ENCODE results near the gene TBXA2R.
"Not testable (repeated sequence)": the region's sequence is repeated elsewhere in the genome, so short reads cannot be mapped to it uniquely, and the experiment has no call there.

The TBXA2R gene

GRCh38 chr19:3638208-3639193 is 31.8 kb upstream of the TBXA2R start:
- no peak for DNase-seq

- DNase-seq = no peak
Observed at GRCh38 chr19:3637621-3638020, 30.9 kb upstream of the TBXA2R start.

- DNase-seq = no peak
Observed at GRCh38 chr19:3636962-3637361, 30.3 kb upstream of the TBXA2R start.

- no peak for DNase-seq
Observed at GRCh38 chr19:3636506-3636905, 29.8 kb upstream of the TBXA2R start.

GRCh38 chr19:3634496-3635045 is 27.9 kb upstream of the TBXA2R start:
- no peak for DNase-seq

- DNase-seq = no peak
Observed at GRCh38 chr19:3633559-3633988, 26.9 kb upstream of the TBXA2R start.

- DNase-seq = no peak
Observed at GRCh38 chr19:3632739-3633558, 26.3 kb upstream of the TBXA2R start.

GRCh38 chr19:3632098-3632497 is 25.4 kb upstream of the TBXA2R start:
- DNase-seq = no peak

GRCh38 chr19:3631053-3631861 is 24.6 kb upstream of the TBXA2R start:
- no peak for DNase-seq

GRCh38 chr19:3628766-3629165 is 22.1 kb upstream of the TBXA2R start:
- not testable (repeated sequence) for DNase-seq

GRCh38 chr19:3627351-3627723 is 20.7 kb upstream of the TBXA2R start:
- no peak for DNase-seq

- DNase-seq = peak; percentile 76
Observed at GRCh38 chr19:3626473-3627350, 20.0 kb upstream of the TBXA2R start, which contains the start of gene CACTIN. Gene CACTIN (minus strand): TSS chr19:3626790. CDS start chr19:3626762, 28 bp downstream.

GRCh38 chr19:3625996-3626472 is 19.4 kb upstream of the TBXA2R start:
- no peak for DNase-seq

GRCh38 chr19:3623716-3624115 is 17.0 kb upstream of the TBXA2R start:
- DNase-seq = no peak

- no peak for DNase-seq
Observed at GRCh38 chr19:3622224-3622623, 15.5 kb upstream of the TBXA2R start.

- no peak for DNase-seq
Observed at GRCh38 chr19:3621689-3622088, 15.0 kb upstream of the TBXA2R start.

- no peak for DNase-seq
Observed at GRCh38 chr19:3620817-3621547, 14.3 kb upstream of the TBXA2R start.

- no peak for DNase-seq
Observed at GRCh38 chr19:3620145-3620816, 13.6 kb upstream of the TBXA2R start.

- DNase-seq = no peak
Observed at GRCh38 chr19:3619631-3620012, 12.9 kb upstream of the TBXA2R start.
